ENCODE results near the gene EPOP. TPM values are rescaled to one million over a fixed set of nuclear protein-coding genes. Genes with fewer than 3 reads are reported as not detected.

Gene EPOP
- total and polyA plus RNA-seq, 2 of the 13 experiments (the other 11 are each of a cell fraction or from before 2014, with no cell fraction given): 14.7 to 37.8 TPM

DNA sequence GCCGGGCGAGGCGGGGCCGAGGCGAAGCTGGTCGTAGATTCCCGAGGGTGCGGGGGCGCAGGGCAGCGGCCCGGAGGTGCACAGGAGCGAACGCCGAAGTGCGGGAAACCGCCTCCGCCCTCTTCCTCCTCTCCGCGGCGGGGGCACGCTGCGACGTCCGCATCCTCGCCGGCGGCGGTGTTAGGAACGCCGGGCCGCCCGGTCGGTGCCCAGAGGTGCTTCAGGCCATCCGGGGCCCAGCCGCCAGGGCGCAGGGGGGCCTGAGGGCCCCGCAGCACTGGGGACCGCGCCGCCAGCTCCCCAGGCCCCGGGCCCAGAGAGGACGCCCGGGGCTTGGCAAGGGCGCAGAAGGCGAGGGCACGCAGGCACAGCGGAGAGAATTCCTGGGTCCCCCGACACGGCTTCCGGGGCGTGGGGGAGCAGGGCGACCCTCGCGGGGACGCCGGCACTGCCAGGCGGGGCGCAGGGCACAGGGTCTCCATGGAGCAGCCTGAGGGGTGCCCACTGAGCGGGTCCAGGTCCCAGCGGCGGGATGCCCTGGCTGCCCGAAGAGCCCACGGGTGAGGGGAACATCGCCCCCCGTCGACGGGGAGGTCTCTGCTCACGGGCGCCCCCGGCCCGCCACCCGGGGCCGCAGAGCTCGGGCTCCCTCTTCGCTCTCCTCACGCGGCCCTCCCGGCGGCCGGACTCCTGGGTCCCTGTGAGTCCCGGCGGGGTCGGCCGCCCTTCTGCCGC, 576 bp downstream of the EPOP start (continued):
- TF ChIP-seq ZNF256 (CRISPR knock-in tag; conservative IDR thresholded peaks at IDR 0.05) (no peak), GATAD2A (CRISPR knock-in tag; IDR thresholded peaks at IDR 0.05) (no peak), BORCS8-MEF2B (CRISPR knock-in tag; IDR thresholded peaks at IDR 0.05) (no peak), ZNF142 (CRISPR knock-in tag; IDR thresholded peaks at IDR 0.05) (peak; percentile 46; the same call in 1 of the 2 replicates), ZNF788 (CRISPR knock-in tag; IDR thresholded peaks at IDR 0.05; ENCODE audit: borderline replicate concordance) (no peak; the same call in 1 of the 2 replicates), ZBTB10 (CRISPR knock-in tag; IDR thresholded peaks at IDR 0.05; ENCODE audit: borderline replicate concordance) (no peak), TCF7 (IDR thresholded peaks at IDR 0.05; ENCODE audit: low read depth) (no peak), ZEB1 (IDR thresholded peaks at IDR 0.05; ENCODE audit: insufficient replicate concordance, low read depth) (no peak), ZSCAN22 (CRISPR knock-in tag; IDR thresholded peaks at IDR 0.05) (no peak), DNMT3B (CRISPR knock-in tag; conservative IDR thresholded peaks at IDR 0.05) (no peak), JUND (CRISPR knock-in tag; IDR thresholded peaks at IDR 0.05) (peak; percentile 34; the same call in 1 of the 2 replicates), NCOA5 (CRISPR knock-in tag; IDR thresholded peaks at IDR 0.05) (no peak), CENPX (CRISPR knock-in tag; IDR thresholded peaks at IDR 0.05) (no peak), PRPF4 (IDR thresholded peaks at IDR 0.05; ENCODE audit: low read depth, low read length, poor library complexity, severe bottlenecking) (no peak)
- TF ChIP-seq, protein P1, sequence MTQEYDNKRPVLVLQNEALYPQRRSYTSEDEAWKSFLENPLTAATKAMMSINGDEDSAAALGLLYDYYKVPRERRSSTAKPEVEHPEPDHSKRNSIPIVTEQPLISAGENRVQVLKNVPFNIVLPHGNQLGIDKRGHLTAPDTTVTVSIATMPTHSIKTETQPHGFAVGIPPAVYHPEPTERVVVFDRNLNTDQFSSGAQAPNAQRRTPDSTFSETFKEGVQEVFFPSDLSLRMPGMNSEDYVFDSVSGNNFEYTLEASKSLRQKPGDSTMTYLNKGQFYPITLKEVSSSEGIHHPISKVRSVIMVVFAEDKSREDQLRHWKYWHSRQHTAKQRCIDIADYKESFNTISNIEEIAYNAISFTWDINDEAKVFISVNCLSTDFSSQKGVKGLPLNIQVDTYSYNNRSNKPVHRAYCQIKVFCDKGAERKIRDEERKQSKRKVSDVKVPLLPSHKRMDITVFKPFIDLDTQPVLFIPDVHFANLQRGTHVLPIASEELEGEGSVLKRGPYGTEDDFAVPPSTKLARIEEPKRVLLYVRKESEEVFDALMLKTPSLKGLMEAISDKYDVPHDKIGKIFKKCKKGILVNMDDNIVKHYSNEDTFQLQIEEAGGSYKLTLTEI (CRISPR knock-in tag; conservative IDR thresholded peaks at IDR 0.05): no peak
- TF ChIP-seq, protein P2, sequence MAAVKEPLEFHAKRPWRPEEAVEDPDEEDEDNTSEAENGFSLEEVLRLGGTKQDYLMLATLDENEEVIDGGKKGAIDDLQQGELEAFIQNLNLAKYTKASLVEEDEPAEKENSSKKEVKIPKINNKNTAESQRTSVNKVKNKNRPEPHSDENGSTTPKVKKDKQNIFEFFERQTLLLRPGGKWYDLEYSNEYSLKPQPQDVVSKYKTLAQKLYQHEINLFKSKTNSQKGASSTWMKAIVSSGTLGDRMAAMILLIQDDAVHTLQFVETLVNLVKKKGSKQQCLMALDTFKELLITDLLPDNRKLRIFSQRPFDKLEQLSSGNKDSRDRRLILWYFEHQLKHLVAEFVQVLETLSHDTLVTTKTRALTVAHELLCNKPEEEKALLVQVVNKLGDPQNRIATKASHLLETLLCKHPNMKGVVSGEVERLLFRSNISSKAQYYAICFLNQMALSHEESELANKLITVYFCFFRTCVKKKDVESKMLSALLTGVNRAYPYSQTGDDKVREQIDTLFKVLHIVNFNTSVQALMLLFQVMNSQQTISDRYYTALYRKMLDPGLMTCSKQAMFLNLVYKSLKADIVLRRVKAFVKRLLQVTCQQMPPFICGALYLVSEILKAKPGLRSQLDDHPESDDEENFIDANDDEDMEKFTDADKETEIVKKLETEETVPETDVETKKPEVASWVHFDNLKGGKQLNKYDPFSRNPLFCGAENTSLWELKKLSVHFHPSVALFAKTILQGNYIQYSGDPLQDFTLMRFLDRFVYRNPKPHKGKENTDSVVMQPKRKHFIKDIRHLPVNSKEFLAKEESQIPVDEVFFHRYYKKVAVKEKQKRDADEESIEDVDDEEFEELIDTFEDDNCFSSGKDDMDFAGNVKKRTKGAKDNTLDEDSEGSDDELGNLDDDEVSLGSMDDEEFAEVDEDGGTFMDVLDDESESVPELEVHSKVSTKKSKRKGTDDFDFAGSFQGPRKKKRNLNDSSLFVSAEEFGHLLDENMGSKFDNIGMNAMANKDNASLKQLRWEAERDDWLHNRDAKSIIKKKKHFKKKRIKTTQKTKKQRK (IDR thresholded peaks at IDR 0.05; ENCODE audit: low read length): no peak
